ENCODE results near the gene RBM17. TPM values are rescaled to one million over a fixed set of nuclear protein-coding genes. Genes with fewer than 3 reads are reported as not detected.

Gene RBM17
- total and polyA plus RNA-seq, 4 donors = 65.5 to 103 (median 80.6) TPM

DNA sequence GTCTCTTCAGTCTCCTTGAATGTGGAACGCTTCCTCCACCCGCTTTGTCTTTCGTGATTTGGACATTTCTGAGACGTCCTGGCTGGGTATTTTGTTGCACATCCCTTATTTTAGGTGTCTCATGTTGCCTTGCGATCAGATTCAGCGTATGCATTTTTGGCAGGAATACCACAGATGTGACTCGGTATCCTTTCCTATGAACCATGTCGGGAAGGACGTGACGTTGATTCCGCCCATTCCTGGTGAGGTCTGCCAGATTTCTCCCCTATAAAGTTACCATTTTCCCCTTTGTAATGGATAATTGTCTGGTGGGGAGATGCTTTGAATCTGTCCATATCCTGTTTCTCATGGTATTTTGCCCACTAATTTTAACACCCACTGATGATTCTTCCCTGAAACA is 49.6 kb downstream of the RBM17 start:
- H3K9me3 ChIP-seq (ENCODE audit: control insufficient read depth in 4 of 4, insufficient read depth in 3 of 4, low read length in 3 of 4) = peaks cover 0 to 2% (median 0%) of the 10 kb centered on the region in 4 donors
- H3K27ac ChIP-seq (ENCODE audit: low read depth in 1 of 2, low read length in 1 of 2) = no peak overlapping the region
- 87 to 94% methylated on average over 11 of the region's 11 CpGs for WGBS, 2 donors
- no peak overlapping the region for H3K9ac ChIP-seq (ENCODE audit: insufficient read depth in 1 of 2, low read length in 2 of 2)
- DNase-seq = no peak
- peaks cover 0 to 13% (median 2%) of the 10 kb centered on the region in 3 donors for H3K27me3 ChIP-seq (ENCODE audit: control insufficient read depth in 3 of 3, insufficient read depth in 3 of 3, low read length in 2 of 3)
- TF ChIP-seq, protein P1, sequence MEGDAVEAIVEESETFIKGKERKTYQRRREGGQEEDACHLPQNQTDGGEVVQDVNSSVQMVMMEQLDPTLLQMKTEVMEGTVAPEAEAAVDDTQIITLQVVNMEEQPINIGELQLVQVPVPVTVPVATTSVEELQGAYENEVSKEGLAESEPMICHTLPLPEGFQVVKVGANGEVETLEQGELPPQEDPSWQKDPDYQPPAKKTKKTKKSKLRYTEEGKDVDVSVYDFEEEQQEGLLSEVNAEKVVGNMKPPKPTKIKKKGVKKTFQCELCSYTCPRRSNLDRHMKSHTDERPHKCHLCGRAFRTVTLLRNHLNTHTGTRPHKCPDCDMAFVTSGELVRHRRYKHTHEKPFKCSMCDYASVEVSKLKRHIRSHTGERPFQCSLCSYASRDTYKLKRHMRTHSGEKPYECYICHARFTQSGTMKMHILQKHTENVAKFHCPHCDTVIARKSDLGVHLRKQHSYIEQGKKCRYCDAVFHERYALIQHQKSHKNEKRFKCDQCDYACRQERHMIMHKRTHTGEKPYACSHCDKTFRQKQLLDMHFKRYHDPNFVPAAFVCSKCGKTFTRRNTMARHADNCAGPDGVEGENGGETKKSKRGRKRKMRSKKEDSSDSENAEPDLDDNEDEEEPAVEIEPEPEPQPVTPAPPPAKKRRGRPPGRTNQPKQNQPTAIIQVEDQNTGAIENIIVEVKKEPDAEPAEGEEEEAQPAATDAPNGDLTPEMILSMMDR (IDR thresholded peaks at IDR 0.05; ENCODE audit: control extremely low read depth, extremely low read depth) = no peak
- no peaks in the 10 kb centered on the region for H3K36me3 ChIP-seq (ENCODE audit: control insufficient read depth in 4 of 4, insufficient read depth in 4 of 4, low read length in 4 of 4)
- no peak overlapping the region for H3K4me3 ChIP-seq
- ATAC-seq (ENCODE audit: insufficient read depth, low FRiP score) = no peak
- H3K4me1 ChIP-seq (ENCODE audit: control insufficient read depth in 5 of 5, insufficient read depth in 5 of 5, low read length in 5 of 5) = no peaks in the 10 kb centered on the region

DNA sequence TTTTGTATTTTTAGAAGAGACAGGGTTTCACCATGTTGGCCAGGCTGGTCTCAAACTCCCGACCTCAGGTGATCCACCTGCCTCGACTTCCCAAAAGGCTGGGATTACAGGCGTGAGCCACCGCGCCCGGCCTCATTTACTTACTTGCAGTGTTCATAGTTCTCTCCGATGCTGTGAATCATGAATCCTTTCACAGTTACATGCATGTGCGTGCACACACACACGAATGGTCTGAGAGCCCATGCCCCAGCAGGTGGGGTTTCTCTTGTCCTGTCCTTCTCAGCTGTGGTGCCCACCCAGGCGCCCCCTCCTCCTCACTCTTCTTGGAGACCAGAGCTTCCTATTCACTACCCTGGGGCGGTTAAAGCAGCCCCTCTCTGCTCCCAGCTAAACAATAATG is 50.6 kb downstream of the RBM17 start:
- ATAC-seq (ENCODE audit: insufficient read depth, low FRiP score) = no peak
- Histone ChIP-seq H3K4me3 (no peak overlapping the region), H3K36me3 (ENCODE audit: control insufficient read depth in 4 of 4, insufficient read depth in 4 of 4, low read length in 4 of 4) (no peaks in the 10 kb centered on the region), H3K27ac (ENCODE audit: low read depth in 1 of 2, low read length in 1 of 2) (no peak overlapping the region), H3K27me3 (ENCODE audit: control insufficient read depth in 3 of 3, insufficient read depth in 3 of 3, low read length in 2 of 3) (peaks cover 0 to 13% (median 2%) of the 10 kb centered on the region in 3 donors), H3K9me3 (ENCODE audit: control insufficient read depth in 4 of 4, insufficient read depth in 3 of 4, low read length in 3 of 4) (no peaks in the 10 kb centered on the region), H3K4me1 (ENCODE audit: control insufficient read depth in 5 of 5, insufficient read depth in 5 of 5, low read length in 5 of 5) (no peaks in the 10 kb centered on the region), H3K9ac (ENCODE audit: insufficient read depth in 1 of 2, low read length in 2 of 2) (no peak overlapping the region)
- no peak for DNase-seq
- WGBS, 2 donors = 94 to 96% methylated on average over 11 of the region's 11 CpGs
- TF ChIP-seq, protein P1 (IDR thresholded peaks at IDR 0.05; ENCODE audit: control extremely low read depth, extremely low read depth) = no peak

DNA sequence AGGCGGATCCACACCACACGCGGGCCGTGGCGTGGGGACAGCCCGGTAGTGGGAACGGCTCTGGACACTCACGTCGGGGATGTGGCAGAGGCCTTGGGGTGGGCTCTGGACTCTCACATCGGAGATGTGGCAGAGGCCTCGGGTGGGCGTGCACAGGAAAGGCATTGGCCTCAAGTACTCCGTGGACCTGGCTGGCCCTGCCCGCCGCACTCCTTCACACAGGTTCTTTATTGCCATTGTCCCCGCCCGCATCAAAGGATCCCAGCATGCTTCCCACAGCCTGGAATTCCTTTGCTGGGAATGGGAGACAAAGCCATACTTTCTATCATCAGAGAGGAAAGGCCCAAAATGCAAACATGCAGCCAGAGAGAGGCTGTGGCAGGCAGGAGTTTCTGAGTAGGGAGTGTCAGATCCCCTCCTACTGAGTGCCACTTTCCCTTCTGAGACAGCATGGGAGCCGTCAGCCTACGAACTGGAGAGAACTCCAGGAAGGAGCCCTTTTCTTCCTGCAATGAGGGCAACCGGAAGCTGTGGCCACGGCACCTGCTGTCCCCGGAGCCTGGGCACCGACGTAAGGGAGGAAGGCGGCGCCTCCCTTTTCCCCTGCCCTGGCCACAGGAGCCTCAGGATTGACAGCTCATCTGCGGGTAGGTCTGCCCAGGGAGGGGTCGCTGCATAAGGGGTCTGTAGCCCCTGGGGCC is 51.5 kb downstream of the RBM17 start:
- Histone ChIP-seq H3K27me3 (ENCODE audit: control insufficient read depth in 3 of 3, insufficient read depth in 3 of 3, low read length in 2 of 3) (peaks cover 0 to 13% (median 2%) of the 10 kb centered on the region in 3 donors), H3K4me3 (no peak overlapping the region), H3K9ac (ENCODE audit: insufficient read depth in 1 of 2, low read length in 2 of 2) (no peak overlapping the region), H3K4me1 (ENCODE audit: control insufficient read depth in 5 of 5, insufficient read depth in 5 of 5, low read length in 5 of 5) (no peaks in the 10 kb centered on the region), H3K36me3 (ENCODE audit: control insufficient read depth in 4 of 4, insufficient read depth in 4 of 4, low read length in 4 of 4) (no peaks in the 10 kb centered on the region), H3K27ac (ENCODE audit: low read depth in 1 of 2, low read length in 1 of 2) (no peak overlapping the region), H3K9me3 (ENCODE audit: control insufficient read depth in 4 of 4, insufficient read depth in 3 of 4, low read length in 3 of 4) (no peaks in the 10 kb centered on the region)
- TF ChIP-seq, protein P1 (IDR thresholded peaks at IDR 0.05; ENCODE audit: control extremely low read depth, extremely low read depth) = no peak
- no peak for DNase-seq
- ATAC-seq (ENCODE audit: insufficient read depth, low FRiP score) = no peak
- 57% methylated on average over 28 of the region's 28 CpGs for WGBS, 2 donors

DNA sequence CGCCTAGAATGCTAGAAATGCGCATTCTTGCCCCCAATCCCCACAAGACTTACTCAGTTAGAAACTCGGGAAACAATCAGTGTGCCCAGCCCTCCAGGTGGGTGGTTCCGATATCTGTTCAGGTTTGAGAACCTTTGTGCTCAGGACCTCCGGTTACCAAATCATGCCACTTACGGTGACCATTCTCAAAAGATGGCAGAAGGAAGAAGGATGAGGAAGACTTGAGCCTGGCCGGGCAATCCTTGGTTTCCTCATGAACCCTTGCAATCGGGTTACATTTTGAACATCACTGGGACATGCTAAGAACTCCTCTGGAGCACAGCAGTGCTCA is 52.1 kb downstream of the RBM17 start:
- ATAC-seq (ENCODE audit: insufficient read depth, low FRiP score) = no peak
- Histone ChIP-seq H3K27me3 (ENCODE audit: control insufficient read depth in 3 of 3, insufficient read depth in 3 of 3, low read length in 2 of 3) (peaks cover 0 to 13% (median 2%) of the 10 kb centered on the region in 3 donors), H3K9me3 (ENCODE audit: control insufficient read depth in 4 of 4, insufficient read depth in 3 of 4, low read length in 3 of 4) (no peaks in the 10 kb centered on the region), H3K4me3 (no peak overlapping the region), H3K27ac (ENCODE audit: low read depth in 1 of 2, low read length in 1 of 2) (no peak overlapping the region), H3K9ac (ENCODE audit: insufficient read depth in 1 of 2, low read length in 2 of 2) (no peak overlapping the region), H3K4me1 (ENCODE audit: control insufficient read depth in 5 of 5, insufficient read depth in 5 of 5, low read length in 5 of 5) (peaks cover 0 to 4% (median 0%) of the 10 kb centered on the region in 5 donors), H3K36me3 (ENCODE audit: control insufficient read depth in 4 of 4, insufficient read depth in 4 of 4, low read length in 4 of 4) (no peaks in the 10 kb centered on the region)
- TF ChIP-seq, protein P1 (IDR thresholded peaks at IDR 0.05; ENCODE audit: control extremely low read depth, extremely low read depth) = no peak
- DNase-seq = no peak
- 70 to 73% methylated on average over 8 of the region's 8 CpGs for WGBS, 2 donors
